Ureter (tissue), 1 donor: ENCODE data around the gene GALNT18. TPM values are rescaled to one million over a fixed set of nuclear protein-coding genes. Genes with fewer than 3 reads are reported as not detected.

Experiments
- DNase-seq: peaks from one replicate; pipeline ENCODE4 v3.0.0-alpha.2; 2020; ENCODE audit warnings: low spot score
- total RNA-seq: library from RNA; stranded (reverse); gene quantifications from one replicate; pipeline ENCODE4 v1.2.4, GENCODE V29; 2023
- donor health status: DM: yes; HTN: yes; CAD: no.

Gene GALNT18
- total RNA-seq, 1 donor from 2014 or later: 13.3 TPM

DNA sequence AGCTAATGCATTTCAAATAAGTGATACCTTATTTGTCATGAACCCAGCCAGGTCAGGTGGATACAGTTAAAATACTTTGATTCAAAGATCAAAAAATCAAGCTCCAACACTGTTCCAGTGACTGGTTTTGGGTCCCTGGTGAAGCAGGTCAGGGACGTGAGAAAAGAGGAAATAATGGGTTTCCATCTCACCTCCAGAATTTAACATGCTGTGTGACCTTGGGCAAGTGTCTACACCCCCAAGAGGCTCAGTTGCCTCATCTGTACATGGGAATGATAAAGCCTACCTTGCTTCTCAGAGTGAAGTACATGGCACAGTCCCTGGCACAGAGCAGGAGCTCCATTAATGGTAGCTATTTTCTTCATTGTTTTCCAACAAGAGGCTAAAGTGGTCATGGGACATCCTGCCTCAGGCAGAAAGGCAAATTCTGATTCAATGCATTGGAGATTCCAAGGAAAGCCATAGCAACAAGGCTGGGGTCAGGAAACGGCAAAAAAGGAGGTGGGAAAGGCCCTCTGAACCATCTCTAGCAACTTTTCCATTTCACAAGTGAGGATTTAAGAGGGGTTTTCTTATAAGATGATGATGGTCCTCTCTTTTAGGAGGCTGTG is 377.2 kb downstream of the GALNT18 start:
- DNase-seq: no peak

DNA sequence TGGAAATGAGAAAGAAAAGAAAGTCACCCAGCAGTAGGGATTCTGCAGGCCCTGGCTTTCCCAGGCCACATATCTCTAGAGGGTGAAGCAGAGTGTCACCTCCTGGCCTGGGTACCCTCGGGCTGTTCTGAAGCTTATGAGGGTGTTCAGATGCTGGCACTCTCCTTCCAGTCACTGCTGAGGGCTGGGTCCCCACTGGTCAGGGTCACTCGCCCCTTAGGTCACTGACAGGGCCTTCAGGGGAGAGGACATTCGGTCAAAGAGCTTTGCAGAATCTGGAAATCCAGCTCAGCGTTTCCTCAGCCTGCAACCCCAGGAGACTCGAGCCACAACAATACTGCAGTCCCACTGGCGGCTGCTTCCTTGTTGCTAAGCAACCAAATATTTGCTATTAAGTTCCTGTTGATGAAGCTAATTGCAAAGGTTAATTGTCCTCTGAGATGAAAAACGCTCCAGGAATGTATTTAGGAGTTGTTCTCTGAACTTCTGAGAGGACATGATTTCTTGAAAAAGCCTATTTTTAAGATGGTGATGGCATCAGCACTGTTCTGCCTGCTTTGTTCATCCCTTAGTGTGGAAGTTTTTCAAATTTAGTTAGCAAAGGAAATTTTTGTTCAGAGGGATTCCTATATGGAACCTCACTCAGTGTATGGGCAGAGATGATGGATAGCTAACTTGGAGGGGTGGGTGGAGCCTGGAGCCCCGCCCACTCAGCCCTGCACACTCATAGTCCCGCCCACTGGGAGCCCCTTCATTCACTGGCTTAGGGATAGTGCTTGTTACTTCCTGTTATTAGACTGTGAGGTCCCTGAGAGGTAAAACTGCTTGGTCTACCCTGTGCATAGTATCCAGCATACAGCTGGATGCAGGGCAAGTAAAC is 378.0 kb downstream of the GALNT18 start:
- no peak for DNase-seq

DNA sequence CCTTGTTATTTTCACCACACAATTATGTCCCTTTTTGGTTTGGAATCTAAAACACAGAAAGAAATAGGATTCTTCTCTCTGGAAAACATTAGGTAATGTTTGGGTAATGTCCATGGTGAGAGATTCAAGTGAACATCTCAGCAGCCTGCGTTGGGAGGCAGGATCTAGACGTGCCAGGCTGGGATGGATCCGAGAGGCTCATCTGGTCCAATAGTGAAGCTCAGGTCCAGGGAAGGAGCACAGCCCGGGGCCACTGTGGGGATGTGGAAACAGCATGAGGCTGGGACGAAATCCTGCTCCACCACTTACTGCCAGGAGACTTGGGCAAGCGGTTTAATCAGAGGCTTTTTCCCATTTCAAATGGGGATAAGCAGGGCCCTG is 378.6 kb downstream of the GALNT18 start:
- DNase-seq: peak; percentile 51

DNA sequence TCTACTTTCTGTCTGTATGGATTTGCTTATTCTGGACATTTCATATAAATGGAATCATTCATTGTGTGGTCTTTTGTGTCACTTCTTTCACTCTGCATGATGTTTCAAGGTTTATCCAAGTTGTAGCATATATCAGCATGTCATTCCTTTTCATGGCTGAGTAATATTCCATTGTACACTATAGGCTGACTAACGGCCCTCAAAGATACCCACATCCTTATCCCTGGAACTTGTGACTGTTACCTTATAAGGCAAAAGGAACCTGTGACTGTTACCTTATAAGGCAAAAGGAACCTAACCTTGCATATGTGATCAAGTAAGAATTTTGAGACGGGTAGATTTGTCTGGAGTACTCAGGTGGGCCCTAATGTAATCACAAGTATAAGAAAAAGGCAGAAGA is 380.5 kb downstream of the GALNT18 start:
- DNase-seq: no peak

DNA sequence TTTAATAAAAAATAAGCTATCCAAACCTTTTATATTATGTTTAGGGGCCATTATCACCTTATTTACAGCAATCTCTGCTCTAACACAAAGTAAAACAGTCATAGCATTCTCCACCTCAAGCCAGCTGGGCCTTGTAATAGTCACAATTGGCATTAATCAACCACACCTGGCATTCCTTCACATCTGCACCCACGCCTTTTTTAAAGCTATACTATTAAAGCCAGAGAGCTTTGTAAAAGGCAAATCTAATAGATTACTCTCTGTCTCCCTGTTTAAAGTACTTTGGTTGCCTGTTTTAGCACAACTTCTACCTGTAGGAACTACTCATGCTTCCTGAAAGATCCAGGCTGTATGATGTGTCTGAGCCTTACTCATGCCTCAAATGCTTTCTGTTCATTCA is 381.8 kb downstream of the GALNT18 start:
- no peak for DNase-seq

DNA sequence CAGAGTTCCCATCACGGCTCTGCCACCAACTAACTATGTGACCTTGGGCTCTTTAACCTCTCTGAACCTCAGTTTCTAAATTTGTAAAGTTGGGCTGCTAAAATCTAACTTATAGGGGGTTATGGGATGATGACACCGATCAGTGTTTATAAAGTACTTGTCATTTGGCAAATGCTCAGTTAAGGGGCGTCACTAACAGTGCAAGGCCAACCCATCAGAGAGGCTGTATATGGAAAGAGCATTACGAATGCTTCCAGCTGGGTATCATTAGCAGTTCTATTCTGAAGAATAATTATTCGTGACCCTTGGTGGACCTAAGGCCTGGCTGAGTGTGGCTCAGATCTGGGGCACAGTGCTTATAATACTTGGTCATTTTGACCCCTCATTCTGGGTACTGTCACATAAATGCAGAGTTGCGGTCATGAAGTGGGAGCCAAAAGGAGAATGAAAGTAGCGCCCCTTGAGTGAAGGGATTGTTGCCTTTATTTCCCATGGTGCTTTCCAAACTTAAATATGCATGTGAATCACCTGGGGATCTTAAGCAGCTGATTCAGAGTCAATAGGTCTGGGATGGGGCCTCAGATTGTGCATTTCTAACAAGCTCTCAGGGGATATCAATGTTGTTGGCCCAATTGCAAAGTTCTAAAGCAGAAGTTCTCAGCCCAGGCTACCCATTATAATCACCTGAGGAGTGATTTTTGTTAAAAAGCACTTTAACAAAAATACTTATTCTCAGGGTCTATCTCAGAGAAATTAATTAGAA is 384.6 kb downstream of the GALNT18 start:
- no peak for DNase-seq

DNA sequence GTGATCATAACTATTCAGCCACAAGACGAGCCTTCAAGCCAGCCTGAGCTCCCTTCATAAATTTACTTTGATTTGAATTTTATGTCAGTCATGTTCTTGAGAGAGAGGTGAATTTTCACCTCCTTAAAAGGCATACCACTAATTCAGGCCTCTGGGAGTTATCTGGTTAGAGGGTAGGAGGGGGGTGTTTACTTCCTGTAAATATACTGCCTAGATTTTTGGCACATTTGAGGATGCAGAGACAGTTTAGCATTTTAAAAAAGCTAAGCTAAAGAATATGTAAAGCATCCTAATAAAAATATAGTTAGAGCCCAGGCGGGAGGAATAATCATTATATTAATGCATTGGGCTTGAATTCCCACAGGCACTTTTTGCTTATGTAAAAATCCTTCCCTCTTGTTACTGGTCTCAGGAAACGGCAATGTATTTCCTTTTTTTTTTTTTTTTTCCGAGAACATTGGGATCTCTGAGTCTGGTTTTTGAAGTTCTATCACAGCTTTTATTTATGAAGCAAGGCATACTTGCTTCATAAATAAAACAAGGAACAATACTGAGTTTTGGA is 385.2 kb downstream of the GALNT18 start:
- no peak for DNase-seq

DNA sequence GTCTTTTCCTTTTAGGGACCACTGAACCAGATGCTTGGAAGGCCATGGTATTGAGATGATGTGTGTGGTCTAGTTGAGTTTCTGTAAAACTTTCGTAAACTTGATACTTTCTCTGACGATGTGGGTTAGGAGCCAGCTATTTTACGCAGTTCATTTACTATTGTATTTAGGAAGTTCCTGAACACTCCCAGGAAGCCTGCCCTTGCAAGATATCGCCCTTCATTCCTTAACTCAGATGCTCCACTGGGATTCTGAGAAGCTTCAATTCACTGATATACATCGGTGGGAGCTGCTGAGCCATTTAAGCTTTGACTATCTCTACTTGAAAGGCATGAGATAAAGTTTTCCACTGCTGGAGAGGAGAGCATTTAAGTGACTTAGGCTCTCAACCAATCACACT is 390.0 kb downstream of the GALNT18 start:
- no peak for DNase-seq

DNA sequence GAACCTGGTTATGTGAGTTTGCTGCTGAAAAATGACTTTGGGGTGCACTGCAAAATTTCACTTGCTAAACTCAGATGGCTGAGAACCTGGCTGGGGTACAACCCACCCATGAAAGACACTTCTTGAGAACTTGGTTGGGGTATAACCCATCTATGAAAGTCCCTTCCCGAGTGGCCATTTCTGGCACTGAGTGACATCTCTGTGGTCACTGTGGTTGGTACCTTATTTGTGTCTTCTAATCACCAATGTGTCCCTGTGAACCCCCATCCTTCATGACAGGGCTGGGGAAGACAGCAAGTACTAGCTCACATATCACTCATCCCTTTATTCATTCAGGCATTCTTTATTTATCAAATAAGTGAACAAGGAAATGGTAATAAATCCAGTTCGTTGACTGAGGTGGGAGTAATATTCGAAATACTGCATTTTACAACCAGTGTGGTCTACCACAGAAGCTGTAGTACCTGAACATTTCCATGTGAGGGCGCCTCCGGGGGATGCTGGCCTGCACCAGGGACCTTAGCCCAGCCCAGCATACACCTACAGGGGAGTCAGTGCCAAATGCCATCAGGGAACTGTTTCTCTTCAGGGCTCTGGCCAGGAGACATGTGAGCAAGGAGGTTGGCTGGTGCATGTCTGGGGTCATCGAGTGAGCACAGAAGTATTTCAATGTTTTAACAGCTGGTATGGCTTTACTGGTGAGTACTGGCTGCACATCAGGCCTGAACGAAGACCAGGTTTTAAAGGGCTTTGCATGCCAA is 390.8 kb downstream of the GALNT18 start:
- no peak for DNase-seq

DNA sequence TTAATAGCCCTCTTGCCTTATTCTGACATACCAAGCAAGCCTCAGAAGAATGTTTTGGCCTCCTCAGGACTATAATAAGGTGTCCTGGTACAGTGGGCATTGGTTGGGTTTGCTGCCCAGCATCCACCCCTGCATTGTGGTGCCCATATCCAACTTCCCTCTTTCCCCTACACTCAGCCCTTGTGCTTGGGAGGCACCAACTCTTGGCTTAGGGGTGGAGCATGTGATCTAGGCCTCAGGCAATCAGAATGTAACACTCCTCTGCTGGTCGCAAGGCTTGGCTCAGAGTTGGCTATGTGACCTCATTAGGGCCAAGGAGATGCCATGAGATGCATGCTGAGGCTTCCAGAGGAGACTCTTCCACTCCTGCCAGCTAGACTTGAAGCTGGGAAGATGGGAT is 391.7 kb downstream of the GALNT18 start:
- no peak for DNase-seq

DNA sequence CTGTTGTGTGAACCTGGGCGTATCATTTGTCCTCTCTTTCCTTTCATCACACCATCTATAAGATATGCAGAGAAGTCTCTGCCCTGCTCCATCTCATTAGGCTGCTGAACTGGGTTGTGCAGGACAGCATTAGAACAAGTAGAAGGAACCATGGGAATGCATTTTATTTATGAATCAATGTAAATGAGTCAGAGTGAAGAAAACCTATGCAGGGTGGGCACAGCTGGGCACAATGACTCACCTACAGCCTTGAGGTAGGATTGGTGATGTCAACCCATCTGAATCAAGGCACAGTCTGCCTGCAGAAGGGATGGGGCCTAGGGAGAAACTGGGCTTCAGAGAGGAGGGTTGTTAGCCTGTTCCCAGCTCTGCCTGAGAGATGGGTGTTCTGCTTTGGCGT is 392.2 kb downstream of the GALNT18 start:
- no peak for DNase-seq

DNA sequence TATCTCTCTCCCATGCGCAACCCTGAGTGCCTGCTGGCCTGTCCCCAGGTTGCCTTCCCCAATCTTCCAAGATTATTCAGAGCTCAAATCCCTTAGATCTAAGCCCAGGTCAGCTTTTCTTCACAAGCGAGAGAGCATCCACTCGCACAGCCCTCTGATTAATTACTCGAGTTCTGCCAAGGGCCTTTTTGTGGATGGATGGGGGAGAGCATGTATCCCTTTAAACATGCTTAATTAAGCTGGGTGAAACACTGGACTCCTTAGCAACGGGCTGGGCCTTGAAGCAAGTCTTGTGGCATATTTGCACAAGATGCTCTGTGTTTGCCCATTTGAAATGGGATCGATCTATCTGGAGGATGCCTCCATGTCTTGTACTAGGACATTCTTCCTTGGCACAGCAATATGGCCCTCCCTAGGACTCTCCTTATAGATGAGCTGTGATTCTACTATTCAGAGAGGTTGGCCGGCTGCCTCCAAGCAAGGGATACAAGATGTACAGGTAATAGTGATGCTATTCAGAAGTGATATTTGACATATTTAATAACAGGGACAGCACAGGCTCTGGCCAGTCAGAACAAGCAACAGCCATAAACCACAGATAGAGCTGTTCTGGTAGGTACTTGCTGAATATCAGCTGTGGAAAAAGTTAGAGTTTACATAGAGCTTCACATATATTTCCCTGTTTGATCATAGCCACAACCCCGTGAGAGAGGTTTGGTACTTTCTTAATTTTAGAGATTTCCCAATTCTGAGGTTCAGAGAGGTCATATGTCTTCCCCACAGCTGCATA is 394.3 kb downstream of the GALNT18 start:
- no peak for DNase-seq

Other genes starting within 250 kb of the GALNT18 start
- gene USP47, start 220.0 kb upstream of the GALNT18 start, total RNA-seq: 81.0 TPM